ENCODE results near the gene ENC1. TPM values are rescaled to one million over a fixed set of nuclear protein-coding genes. Genes with fewer than 3 reads are reported as not detected.
A peak's percentile ranks its signal among the peaks of the same experiment; 100 is the strongest.

Gene ENC1
- total RNA-seq, 1 donor from 2014 or later: 13.8 TPM

GRCh38 chr5:74641735-74642542 lies 1.4 kb upstream of the ENC1 start:
- H3K4me1 Mint-ChIP-seq (ENCODE audit: unreplicated experiment): peaks cover 44% of the 10 kb centered on the region
- DNase-seq (ENCODE audit: extremely low spot score, unreplicated experiment): no peak
- H3K36me3 Mint-ChIP-seq (ENCODE audit: unreplicated experiment): no peaks in the 10 kb centered on the region
- no peaks in the 10 kb centered on the region for H3K9me3 Mint-ChIP-seq (ENCODE audit: unreplicated experiment)
- no peaks in the 10 kb centered on the region for H3K27me3 Mint-ChIP-seq (ENCODE audit: unreplicated experiment)
- H3K27ac Mint-ChIP-seq (ENCODE audit: unreplicated experiment): peak overlapping the region; percentile 77
- peak overlapping the region; percentile 92 for H3K4me3 Mint-ChIP-seq (ENCODE audit: unreplicated experiment)
- TF ChIP-seq CTCF (IDR thresholded peaks at IDR 0.05): peak; percentile 82

GRCh38 chr5:74640954-74641734 lies 616 bp upstream of the ENC1 start:
- Mint-ChIP-seq H3K4me3 (ENCODE audit: unreplicated experiment) (peak overlapping the region; percentile 92), H3K4me1 (ENCODE audit: unreplicated experiment) (peaks cover 41% of the 10 kb centered on the region), H3K36me3 (ENCODE audit: unreplicated experiment) (no peaks in the 10 kb centered on the region), H3K9me3 (ENCODE audit: unreplicated experiment) (no peaks in the 10 kb centered on the region), H3K27ac (ENCODE audit: unreplicated experiment) (peak overlapping the region; percentile 77), H3K27me3 (ENCODE audit: unreplicated experiment) (no peaks in the 10 kb centered on the region)
- no peak for TF ChIP-seq CTCF (IDR thresholded peaks at IDR 0.05)
- DNase-seq (ENCODE audit: extremely low spot score, unreplicated experiment): peak; percentile 88

- no peaks in the 10 kb centered on the region for H3K9me3 Mint-ChIP-seq (ENCODE audit: unreplicated experiment)
- H3K27ac Mint-ChIP-seq (ENCODE audit: unreplicated experiment): peak overlapping the region; percentile 77
- DNase-seq (ENCODE audit: extremely low spot score, unreplicated experiment): peak; percentile 86
- H3K27me3 Mint-ChIP-seq (ENCODE audit: unreplicated experiment): no peaks in the 10 kb centered on the region
- peaks cover 8% of the 10 kb centered on the region for H3K36me3 Mint-ChIP-seq (ENCODE audit: unreplicated experiment)
- H3K4me3 Mint-ChIP-seq (ENCODE audit: unreplicated experiment): peak overlapping the region; percentile 92
- peaks cover 42% of the 10 kb centered on the region for H3K4me1 Mint-ChIP-seq (ENCODE audit: unreplicated experiment)
- no peak for TF ChIP-seq CTCF (IDR thresholded peaks at IDR 0.05)
Observed at GRCh38 chr5:74639807-74640449, 600 bp downstream of the ENC1 start.

GRCh38 chr5:74638970-74639806 lies 1.3 kb downstream of the ENC1 start:
- Mint-ChIP-seq H3K4me3 (ENCODE audit: unreplicated experiment) (peak overlapping the region; percentile 92), H3K27me3 (ENCODE audit: unreplicated experiment) (no peaks in the 10 kb centered on the region), H3K36me3 (ENCODE audit: unreplicated experiment) (peaks cover 11% of the 10 kb centered on the region), H3K4me1 (ENCODE audit: unreplicated experiment) (peaks cover 47% of the 10 kb centered on the region), H3K27ac (ENCODE audit: unreplicated experiment) (peak overlapping the region; percentile 77), H3K9me3 (ENCODE audit: unreplicated experiment) (no peaks in the 10 kb centered on the region)
- no peak for DNase-seq (ENCODE audit: extremely low spot score, unreplicated experiment)
- TF ChIP-seq CTCF (IDR thresholded peaks at IDR 0.05): no peak
